GM18858 (cell line): ENCODE results near the gene RUNX1.
"Not testable (repeated sequence)": the region's sequence is repeated elsewhere in the genome, so short reads cannot be mapped to it uniquely, and the experiment has no call there.

ENCODE experiments used
- ATAC-seq: cut with Tn5 transposase; IDR thresholded peaks from one replicate; pipeline ENCODE4 v1.9.1; 2021; ENCODE audit not compliant: unreplicated experiment

Gene RUNX1

DNA sequence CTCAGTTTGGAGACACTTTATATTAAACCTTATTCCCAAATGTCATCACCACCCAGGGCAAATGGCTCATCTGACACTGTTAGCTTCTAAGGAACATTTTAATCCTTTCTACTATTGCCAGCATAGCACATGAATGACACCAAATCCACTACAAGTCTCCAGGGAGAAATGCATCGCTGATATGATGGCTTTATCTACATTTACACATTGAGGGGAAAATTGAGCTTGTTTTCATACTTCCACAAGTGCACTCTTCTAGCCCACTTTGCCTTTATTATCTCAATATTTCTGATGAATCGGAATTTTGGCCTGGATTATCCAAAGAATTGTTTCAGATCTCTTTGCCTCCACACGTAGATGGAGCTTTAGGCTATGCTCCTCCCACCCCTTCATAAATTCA is 75.4 kb downstream of the RUNX1 start:
- no peak for ATAC-seq

DNA sequence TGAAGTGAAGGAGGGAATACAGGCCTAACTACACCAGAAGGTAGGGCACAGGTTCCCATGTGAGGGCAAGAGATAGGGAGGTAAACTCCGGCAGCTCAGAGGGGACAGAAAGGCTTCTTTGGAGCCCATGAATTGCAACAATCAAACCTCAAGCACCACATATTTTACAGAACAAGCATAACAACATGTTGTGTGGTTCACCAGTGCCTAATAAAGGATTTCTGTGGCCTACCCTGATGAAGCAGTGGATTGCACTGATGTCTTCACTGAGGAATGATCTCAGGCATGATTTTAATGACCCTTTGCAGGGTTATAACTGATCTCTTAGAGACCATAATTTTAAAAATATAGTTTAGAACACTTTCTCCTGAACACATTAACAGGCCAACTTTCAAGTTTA is 77.4 kb downstream of the RUNX1 start:
- no peak for ATAC-seq

DNA sequence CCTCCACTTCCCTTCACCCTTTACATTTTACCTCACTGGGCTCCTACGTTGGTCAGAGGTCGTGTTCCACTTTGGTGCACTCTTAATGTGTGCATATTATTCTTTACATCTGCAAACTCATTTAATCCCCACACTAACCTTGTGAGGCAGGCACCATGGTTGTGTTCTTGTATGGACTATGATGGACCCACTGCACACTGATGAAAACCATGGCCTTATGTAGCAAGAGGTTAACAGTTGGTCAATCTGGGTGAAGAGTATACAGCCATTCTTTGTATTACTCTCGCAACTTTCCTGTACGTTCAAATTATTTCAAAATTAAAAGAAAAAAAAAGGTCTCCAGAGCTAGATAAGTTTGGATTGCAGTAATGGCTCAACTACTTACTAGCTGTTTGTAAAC is 78.5 kb downstream of the RUNX1 start:
- no peak for ATAC-seq

DNA sequence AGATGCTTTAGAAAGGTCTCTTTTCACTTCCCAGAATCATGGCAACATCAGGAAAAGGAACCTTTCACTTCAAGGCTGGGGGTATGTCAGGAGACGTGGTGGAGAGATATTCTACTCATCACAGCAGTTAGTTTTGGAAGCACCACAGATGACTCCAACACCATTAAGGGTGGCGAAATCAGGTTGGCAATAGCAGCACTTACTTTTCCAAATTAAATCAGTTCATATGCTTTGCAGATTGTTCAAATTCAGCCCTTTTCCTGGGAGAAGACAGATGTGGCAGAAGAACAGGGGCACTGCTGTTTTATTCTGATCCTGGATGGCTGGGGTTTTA is 79.0 kb downstream of the RUNX1 start:
- ATAC-seq, result no peak

DNA sequence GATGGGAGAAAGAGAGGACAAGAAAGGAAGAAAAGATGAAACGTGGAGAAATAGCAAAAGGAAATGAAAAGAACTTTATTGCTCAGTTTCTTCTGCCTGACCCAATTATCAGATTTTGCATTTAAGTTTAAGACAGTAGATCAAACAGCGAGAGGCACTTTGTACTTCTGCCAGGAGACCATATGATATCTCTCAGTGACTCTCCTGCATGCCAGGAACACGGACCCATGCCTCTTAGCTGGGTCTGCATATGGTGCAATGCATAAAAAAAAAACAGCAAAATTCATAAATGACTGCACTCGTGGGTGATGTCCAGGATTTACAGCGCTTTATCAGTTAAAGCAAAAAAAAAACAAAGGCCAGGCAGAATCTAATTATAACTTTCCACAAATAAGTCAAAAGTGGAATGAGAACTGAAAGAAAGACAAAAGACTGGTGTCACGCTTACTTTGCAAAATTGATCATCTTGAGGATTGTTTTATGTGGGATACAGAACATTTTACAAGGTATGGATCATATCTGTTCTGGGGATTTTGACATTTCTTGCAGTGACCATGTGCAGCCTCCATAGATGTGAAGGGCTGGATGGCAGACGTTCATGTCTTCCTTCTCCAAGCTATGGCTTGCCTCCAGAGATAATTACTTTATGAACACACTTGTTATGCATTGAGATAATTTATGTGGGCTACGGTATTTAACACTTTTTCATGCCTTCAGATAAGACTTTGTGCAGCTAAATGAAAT is 79.5 kb downstream of the RUNX1 start:
- ATAC-seq, result no peak

DNA sequence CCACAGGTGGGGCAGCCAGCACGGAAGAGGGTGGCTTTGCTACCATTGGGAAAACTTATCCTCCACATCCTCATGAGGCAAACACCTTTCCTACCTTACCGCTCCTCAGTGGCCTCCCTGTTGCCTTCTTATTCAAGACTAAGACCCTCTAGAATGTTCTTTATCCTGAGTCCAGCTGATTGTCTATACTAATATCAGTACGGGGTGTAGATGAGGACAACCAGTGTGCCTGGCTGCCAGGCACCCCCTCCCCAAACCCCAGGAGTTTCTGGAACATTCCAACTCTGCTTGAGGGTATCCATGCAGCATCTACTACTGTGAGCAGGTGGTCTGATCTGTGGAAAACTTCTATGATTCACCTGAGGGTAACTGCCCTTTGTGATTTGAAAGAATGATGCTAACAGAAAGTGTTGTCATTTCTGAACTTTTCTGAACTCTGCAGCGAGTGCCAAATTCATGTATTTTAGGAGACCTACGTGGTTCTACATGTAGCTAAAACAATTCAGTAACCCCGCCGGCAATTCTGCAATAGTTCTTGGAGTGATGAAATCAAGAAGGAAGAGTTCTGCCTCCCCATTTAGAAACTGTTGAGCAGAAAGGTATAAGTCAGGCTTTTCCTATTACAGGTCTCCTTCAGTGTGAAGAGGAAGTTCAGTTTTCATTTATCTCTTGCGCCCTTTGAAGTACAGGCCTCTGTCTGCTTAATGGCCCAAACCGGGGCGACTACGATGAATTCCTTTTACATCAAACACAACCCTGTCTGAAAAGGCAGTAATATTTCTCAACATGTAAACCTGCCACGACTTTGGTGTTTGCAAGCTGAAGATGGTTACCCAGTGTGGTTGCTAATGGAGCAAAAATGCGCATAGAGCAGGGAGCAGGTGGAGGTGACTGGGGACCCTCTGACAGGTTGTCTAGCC is 80.4 kb downstream of the RUNX1 start:
- no peak for ATAC-seq

DNA sequence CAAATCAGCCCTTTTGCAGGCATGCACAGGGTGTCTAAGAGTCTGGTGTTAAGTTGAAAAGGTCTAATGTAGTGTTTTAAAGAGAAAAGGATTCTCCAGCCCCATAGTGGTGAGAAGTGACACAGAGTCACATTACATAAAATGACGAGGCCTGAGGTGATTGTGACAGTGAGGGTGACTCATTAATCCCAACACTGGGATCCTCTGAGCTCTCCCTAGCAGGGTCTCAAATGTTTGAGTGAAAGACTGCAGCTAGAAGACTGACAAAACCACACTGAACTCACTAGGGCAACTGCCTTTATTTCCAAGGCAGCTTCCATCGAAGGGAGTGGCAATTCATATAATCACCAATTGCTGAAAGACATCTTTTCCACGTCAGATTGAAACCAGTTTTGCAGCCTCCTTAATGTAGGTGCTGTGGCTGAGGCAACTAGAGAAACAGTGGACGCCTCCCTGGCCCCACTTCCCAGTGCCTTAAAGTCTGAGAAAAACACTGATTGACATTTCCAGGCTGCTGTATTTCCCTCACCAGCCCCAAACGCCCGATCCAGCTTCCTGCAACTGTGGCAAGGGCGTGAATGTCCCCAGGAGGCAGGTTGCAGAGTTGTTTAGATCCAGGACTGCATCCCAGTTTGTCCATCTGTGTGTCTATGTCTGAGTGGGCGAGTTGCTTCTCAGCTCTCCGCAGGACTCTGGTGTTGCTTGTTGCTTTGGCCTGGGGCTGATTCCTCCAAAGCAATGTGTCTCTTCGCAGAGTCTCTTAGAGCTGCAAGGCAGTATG is 81.4 kb downstream of the RUNX1 start:
- no peak for ATAC-seq

DNA sequence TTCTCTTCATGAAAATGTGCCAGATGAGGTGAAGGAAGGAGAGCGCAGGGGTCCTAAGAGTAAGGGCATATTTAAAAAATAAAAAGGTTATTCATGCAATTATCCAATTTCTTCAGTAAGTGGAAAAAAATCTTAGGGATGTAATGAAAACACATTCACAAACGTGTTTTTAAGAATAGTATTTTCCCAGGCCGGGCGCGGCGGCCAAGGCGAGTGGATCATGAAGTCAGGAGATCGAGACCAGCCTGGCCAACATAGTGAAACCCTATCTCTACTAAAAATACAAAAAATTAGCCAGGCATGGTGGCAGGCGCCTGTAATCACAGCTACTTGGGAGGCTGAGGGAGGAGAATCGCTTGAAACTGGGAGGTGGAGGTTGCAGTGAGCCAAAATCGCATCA is 82.2 kb downstream of the RUNX1 start:
- ATAC-seq, result not testable (repeated sequence)

DNA sequence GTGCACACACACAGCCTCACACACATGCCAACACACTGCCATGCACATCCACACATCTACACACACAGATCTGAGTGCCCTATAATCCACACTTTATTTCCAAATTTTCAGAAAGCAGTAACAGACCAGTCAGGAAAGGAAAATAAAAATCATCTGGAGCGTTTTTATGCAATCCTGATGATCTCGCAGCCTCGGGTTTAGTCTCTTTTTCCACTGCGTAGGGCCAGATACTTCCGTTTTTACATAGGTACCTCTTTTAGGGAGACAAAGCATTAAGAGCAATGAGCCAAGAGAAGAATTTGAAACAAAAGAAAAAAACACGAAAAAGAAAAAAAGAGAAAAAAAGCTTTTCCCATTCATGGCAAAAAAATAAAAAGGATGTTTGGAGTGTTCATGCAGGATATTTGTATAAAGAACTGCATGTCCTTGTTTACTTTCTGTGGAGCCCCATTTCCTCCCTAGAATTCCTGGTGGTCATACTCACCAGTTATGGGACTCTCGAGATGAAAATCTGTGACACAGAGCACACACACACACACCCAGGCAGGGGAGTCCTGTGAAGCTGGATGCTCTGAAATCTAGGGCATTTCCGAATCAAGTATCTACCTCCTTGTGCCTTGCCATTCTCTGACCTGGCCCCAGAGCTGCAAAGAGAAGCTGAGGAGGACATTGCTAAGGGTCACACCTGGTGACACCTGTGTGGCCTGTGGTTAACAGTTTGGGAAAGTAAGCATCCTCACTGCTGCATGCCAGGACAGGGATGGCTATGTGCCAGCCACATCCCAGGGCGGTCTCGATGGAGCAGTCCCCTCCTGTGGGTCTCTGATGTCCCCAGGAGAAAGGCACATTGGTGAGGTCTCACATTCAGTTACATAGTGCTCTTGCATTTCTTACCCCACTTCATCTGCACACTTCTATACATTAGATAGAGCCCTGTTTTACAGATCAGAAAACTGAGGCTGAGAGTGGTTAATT is 83.6 kb downstream of the RUNX1 start:
- no peak for ATAC-seq

DNA sequence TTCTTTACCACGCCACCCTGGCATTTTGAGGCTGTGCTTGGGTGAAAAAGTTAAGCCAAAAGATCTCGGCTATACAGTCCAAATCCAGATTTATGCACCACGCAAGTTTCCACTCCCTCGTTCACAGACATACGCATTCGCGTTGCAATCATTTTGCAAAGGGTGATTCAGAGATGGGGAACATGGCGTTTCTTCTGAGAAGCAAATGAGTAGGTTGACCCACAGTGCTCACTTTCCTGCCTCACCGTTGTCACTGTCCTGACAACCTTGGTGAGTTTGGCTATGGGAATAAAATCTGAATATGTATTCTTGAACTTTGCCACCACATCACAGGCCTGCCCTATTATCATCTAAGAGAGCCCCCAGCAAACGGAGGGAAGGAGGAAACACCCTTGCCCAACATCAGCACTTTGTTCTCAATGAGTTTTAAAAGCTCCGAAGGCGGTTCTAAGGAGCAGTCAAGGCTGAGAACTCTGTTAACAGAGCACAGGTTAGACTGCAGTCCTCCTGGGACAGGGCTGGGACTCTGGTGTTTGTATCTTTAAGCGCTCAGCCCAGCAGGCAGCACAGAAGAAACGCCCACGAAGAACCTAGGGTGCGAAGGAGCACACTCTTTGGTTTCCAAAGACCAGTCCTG is 86.4 kb downstream of the RUNX1 start:
- no peak for ATAC-seq

DNA sequence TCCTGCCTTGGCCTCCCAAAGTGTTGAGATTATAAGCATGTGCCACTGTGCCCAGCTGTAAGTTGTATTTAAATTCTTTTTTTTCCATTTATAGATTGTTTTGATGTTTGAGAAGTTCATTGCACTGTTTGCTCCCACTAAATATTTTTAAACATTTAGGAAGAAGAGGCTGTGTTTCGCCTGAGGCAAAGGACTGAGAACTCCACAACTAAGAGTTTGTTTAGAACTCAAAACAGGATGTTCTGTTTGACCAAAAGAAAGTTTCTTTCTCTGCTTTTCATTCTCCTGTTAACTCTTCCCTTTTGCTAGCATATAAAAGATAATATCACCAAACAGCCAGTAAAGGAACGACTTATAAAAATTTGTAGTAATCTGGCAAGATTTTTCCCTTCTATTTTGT is 87.0 kb downstream of the RUNX1 start:
- no peak for ATAC-seq

DNA sequence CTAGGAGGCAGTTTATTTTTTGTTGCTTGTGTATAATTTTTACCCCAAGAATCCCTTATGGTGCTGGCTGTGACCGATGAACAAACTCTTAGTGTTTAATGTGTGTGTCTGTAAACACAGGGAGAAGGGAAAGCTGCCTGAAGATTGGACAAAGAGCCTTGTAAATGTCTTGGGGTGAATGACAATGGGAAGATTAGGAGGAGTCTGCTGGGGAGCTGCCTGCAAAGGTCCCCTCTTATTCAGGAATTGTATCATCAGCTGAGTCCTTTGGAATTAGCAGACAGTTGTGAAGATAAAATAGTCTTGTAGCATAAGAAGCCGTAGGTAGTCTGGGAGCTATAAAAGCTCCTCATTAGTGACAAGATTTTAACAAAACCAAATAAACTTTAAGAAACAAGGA is 88.4 kb downstream of the RUNX1 start:
- no peak for ATAC-seq

DNA sequence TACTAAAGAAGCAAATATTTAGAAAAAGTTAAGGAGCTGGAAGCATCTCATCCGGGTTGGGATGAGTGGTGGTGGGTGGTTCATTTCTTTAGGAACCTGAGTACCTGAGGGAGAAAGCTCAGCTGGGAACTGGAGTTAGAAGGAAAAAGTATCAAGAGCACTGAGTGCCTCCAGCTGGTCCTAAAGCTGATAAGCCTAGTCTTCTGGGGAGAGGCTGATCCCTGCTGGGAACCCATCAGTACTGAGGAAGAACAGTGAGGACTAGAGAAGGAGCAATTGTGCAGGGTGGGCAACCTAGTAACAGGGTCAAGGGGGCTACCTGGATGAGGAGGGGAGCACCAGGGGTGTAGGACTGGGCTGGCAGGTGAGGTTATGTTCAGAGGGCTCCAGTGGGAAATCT is 89.5 kb downstream of the RUNX1 start:
- ATAC-seq, result no peak

DNA sequence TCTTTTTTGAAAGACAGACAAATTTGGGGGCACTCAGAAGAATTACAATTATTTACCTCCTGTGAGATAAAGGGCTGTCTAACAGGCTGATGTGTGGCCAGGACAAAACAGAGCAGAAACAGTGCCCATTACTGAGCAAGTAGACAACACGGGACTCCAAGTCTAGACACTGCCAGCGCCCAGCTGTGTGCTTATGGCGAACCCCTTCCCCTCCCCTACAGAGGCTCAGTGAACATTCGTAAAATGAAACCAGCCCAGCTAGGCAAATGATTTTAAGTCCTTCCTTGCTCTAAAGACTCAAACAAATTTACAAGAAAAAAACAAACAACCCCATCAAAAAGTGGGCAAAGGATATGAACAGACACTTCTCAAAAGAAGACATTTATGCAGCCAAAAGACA is 91.1 kb downstream of the RUNX1 start:
- ATAC-seq, result no peak

DNA sequence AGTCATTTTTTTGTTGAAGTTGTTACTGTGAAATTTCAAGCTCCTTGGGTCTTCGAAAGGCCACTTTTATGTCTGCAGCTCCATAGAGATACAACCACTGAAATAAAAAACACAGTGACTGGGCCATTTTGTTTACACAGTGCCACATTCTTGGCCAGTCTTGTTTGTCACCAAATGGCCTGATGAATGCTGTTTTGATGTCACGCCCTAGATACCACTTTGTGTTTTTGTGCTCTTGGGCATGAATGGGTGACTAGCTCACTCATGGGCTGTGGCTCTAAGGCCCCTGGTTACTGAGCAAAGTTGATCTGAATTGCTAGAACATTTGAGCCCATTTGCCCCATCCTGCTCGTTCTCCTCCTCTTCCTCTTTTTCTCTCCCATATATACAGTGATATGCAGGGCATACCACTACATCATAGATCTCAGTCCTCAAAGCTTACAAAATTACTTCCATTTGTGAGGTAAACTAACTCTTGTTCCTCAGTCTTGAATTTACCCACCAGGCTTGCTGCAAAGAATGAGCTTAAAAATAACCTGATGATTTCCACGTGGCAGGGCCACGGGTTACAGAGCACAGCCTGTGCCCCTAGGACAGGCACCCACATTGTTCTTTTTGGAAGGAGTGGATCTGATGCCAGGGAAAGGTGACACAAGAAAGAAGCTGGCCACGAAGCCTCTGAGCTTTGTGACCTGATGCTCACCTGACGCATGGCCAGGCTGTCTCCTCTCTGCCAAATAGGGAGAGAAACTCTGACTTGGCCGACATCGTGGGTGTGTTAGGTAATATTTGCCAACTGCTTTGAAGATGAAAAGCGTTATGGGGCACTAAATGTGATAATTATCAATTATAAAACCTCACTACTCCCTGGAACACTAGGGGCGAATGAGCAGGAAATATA is 92.4 kb downstream of the RUNX1 start:
- ATAC-seq, result no peak

DNA sequence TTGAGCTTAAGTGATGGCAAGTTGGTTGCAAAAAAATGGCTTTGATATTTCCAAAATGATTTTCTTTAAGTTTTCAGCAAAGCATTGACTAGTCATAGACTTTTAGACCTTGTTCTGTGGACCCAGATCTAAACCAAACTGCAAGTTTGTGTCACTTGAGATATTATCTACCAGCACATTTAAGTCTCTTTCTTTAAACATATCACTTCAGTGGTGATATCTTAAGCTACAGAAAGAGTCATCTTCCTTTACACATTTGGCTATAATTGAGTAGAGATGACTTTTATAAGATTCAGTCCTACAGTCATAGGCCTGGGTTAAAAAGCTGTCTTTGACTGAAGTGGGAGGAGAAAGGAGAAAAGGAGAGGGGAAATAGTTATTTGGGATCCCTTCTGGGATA is 95.2 kb downstream of the RUNX1 start:
- no peak for ATAC-seq

DNA sequence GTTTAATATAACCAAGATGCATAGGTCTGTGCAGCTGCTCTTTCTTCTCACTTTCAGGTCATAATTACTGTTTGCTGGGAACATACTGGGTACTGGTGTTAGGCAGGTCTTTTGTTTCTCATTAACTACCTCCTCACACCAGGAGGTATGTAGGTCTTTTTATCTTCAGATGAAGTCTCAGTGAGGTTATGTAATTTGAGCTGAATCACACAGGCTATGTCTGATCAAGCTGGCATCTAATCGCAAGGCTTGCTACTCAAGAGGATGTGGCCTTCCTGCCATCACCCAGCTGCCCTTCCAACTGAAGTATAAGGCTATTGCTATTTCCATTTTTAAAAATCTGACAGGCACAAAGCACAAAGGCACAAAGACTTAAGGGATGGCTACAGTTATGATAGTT is 96.4 kb downstream of the RUNX1 start:
- ATAC-seq, result no peak

DNA sequence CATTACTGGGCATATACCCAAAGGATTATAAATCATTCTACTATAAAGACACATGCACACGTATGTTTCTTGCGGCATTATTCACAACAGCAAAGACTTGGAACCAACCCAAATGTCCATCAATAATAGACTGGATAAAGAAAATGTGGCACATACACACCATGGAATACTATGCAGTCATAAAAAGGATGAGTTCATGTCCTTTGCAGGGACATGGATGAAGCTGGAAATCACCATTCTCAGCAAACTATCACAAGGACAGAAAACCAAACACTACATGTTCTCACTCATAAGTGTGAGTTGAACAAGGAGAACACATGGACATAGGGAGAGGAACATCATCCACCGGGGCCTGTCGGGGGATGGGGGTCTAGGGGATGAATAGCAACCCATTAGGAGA is 97.2 kb downstream of the RUNX1 start:
- not testable (repeated sequence) for ATAC-seq

DNA sequence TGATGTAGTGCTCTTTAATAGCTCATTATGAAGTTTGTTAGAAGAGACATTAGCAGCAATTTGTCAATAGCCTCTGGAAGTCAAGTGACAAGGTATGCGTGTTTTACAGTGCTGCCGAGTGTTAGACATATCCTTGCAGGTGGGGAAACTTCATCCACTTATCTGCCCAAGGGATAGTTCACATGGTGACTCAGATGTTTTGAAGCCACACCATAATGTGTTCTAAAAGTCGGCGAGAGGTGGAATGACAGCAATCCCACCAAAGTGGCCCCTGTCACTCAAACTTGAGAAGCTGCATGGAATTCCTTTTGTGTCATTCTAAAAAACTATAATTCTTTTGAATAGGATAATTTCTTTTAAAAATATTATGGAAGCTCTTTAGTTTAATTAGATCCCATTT is 98.1 kb downstream of the RUNX1 start:
- ATAC-seq, result no peak
